Sigmoid colon (tissue), 4 donors: ENCODE results near the gene KRTAP13-1.

ENCODE experiments used
- POLR2AphosphoS5 ChIP-seq, 4 donors: sonication (generic); formaldehyde crosslinking; IDR thresholded peaks; one replicate each; pipeline ENCODE4 v1.6.1; 2017; ENCODE audit warnings: antibody characterized with exemption in 4 of 4
- TF ChIP-seq, protein P1 (sequence below), 4 experiments: fragments of 450-650 bp in 3 of 4; fragments of 200-600 bp in 1 of 4; IDR thresholded peaks; one replicate each; pipeline ENCODE4 v1.5.1; 2016 to 2019; ENCODE audit warnings: antibody characterized with exemption in 4 of 4, mild to moderate bottlenecking in 3 of 4, moderate library complexity in 2 of 4

DNA sequence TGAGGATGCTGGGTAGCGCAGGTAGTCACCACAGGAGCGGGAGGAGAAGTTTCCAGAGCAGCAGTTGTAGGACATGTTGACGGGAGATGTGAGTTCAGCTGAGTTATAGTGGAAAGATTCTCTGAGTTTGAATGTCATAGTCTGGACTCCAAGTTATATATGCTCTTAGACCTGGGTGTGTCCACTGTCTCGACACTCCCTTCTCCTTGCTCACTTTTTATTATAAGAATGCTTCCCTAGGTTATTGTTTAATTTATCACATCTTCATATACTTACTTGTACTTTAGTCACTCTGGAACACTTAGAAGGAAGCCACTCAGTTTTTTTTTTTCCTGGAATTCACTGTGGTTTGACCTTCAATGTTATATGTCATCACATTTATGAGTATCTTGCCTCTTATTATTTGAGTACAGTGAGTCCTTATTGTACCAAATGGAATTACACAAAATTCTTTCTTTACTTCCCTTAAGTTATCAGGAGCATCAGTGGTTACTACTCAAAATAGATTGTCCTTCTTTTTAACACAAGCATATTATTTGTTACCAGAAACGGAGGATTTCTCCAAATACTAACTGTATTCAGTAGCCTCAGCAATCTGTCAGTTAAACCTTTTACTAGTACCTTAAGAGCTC, 23.6 kb upstream of the KRTAP13-1 start, which contains the start of gene KRTAP13-2:
- TF ChIP-seq, protein P1, sequence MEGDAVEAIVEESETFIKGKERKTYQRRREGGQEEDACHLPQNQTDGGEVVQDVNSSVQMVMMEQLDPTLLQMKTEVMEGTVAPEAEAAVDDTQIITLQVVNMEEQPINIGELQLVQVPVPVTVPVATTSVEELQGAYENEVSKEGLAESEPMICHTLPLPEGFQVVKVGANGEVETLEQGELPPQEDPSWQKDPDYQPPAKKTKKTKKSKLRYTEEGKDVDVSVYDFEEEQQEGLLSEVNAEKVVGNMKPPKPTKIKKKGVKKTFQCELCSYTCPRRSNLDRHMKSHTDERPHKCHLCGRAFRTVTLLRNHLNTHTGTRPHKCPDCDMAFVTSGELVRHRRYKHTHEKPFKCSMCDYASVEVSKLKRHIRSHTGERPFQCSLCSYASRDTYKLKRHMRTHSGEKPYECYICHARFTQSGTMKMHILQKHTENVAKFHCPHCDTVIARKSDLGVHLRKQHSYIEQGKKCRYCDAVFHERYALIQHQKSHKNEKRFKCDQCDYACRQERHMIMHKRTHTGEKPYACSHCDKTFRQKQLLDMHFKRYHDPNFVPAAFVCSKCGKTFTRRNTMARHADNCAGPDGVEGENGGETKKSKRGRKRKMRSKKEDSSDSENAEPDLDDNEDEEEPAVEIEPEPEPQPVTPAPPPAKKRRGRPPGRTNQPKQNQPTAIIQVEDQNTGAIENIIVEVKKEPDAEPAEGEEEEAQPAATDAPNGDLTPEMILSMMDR (IDR thresholded peaks at IDR 0.05): no peak
- no peak for TF ChIP-seq POLR2AphosphoS5 (IDR thresholded peaks at IDR 0.05)
